GM19397 (cell line): ENCODE results near the gene GOLPH3L.
"Not testable (repeated sequence)": the region's sequence is repeated elsewhere in the genome, so short reads cannot be mapped to it uniquely, and the experiment has no call there.

Experiments used
- ATAC-seq: cut with Tn5 transposase; IDR thresholded peaks from one replicate; pipeline ENCODE4 v1.9.1; 2021; ENCODE audit warnings: mild to moderate bottlenecking, moderate library complexity; ENCODE audit not compliant: unreplicated experiment

GOLPH3L gene

GRCh38 chr1:150660584-150660983 lies 36.4 kb downstream of the GOLPH3L start:
- no peak for ATAC-seq

- ATAC-seq: not testable (repeated sequence)
Observed at GRCh38 chr1:150657064-150657463, 39.9 kb downstream of the GOLPH3L start.

DNA sequence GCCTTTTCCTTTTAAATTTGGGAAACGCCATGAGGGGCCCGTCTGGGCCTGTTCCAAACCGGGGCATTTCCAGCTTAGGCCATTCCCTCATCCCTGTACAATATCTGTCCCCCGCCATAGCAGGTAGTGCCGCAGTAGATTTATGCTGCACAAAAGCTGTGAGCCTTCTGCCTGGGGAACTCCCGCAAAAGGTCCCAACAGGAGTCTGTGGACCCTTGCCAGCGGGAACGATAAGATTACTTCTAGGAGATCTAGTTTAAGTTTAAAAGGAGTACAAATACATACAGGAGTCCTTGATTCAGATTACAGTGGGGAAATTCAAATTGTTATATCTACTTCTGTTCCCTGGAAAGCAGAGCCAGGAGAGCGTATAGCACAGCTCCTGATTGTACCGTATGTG lies 42.3 kb downstream of the GOLPH3L start:
- ATAC-seq: not testable (repeated sequence)

- no peak for ATAC-seq
Observed at GRCh38 chr1:150650193-150650592, 46.8 kb downstream of the GOLPH3L start.

DNA sequence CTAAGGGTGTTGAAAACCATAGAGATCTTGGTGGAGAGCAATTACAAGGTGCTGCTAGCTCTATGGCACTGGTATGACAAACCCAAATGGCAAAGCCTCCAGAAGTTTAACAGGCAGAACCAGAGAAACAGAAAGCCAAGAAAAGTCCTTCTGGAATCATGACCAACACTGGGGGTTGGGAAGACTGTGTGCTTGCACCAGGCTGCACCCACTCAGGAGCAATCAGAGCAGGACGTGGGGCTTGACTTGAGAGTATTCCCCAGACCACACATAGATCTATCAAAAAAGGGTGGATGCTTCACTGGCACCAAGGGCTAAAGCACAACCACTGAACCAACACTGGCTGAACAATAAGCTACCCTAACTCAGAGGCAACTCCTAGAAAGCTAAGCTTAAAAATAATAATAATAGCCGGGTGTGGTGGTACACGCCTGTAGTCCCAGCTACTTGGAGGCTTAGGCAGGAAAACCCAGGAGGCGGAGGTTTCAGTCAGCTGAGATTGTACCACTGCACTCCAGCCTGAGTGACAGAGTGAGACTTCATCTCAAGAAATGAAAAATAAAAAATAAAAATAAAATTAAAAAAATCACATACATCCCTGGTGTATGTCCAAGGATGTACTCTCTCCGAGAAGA lies 47.4 kb downstream of the GOLPH3L start:
- no peak for ATAC-seq

DNA sequence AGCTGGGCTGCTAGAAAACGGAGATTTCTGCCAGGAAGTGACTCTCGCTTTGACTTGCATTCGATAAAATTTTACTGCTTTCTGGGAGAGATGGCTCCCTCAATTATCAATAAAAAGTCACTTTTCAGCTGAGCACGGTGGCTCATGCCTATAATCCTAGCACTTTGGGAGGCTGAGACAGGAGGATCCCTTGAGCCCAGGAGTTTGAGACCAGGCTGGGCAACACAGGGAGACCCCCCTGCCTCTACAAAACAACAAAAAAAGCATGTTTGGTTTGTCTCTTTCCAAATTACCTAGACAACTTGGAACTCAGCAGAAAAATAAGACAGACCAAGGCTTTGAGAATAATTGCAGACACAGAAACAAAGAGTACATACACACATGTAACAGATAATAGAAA lies 54.7 kb downstream of the GOLPH3L start:
- ATAC-seq: no peak

GRCh38 chr1:150641126-150641815 lies 55.7 kb downstream of the GOLPH3L start:
- not testable (repeated sequence) for ATAC-seq

GRCh38 chr1:150638430-150638829 lies 58.5 kb downstream of the GOLPH3L start:
- not testable (repeated sequence) for ATAC-seq

DNA sequence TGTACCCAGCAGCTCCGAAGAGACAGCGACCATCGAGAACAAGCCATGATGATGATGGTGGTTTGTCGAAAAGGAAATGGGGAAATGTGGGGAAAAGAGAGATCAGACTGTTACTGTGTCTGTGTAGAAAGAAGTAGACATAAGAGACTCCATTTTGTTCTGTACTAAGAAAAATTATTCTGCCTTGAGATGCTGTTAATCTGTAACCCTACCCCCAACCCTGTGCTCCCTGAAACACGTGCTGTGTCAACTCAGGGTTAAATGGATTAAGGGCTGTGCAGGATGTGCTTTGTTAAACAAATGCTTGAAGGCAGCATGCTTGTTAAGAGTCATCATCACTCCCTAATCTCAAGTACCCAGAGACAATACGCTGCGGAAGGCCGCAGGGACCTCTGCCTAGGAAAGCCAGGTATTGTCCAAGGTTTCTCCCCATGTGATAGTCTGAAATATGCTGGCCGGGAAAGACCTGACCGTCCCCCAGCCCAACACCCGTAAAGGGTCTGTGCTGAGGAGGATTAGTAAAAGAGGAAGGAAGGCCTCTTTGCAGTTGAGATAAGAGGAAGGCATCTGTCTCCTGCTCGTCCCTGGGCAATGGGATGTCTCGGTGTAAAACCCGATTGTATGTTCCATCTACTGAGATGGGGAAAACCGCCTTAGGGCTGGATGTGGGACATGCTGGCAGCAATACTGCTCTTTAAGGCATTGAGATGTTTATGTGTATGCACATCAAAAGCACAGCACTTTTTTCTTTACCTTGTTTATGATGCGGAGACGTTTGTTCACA lies 61.9 kb downstream of the GOLPH3L start:
- not testable (repeated sequence) for ATAC-seq

DNA sequence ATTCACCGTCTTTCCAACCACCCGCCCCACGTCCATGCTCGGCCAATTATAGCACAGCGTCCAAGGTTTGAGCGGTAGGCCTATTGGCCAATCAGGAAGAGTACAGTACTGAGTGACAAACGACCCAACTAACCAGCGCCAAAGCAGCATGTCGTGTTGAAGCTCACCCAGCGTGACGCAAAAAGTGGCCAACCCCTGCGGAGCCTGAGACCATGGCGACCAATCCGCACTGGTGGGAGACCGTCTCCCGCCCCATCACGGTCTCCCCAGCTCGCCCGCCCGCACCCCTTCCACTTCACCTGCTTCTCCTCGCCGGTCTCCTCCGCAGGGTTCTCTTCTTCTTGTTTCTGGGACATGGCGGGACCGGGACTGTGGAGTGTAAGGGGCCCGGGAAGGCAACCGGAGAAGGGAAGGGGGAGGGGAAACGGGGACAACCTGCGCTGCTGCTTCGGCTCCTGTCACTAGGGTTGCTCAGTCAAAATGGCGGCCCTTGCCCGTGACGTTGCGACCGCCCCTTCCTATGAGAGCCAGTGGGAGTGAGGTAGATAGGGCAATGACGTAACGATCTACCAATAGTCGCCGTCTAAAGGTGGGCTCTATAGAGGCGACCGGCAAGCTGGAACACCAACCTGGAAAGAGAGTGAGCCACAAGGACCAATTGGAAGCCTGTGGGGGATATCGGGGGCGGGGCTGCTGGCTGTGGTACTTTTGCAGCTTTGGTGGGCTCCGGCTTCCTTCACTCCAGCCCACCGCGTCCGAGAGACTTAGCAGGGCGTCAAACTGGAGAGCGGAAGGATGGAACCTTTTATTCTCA lies 67.6 kb downstream of the GOLPH3L start, which contains the start of gene ENSA:
Gene ENSA, minus strand, starts transcription at position 498 of the 814 bp plus-strand sequence. Its CDS starts 142 bp downstream, at position 356.
- ATAC-seq: peak; percentile 89

- no peak for ATAC-seq
Observed at GRCh38 chr1:150628766-150629114, 68.2 kb downstream of the GOLPH3L start.

DNA sequence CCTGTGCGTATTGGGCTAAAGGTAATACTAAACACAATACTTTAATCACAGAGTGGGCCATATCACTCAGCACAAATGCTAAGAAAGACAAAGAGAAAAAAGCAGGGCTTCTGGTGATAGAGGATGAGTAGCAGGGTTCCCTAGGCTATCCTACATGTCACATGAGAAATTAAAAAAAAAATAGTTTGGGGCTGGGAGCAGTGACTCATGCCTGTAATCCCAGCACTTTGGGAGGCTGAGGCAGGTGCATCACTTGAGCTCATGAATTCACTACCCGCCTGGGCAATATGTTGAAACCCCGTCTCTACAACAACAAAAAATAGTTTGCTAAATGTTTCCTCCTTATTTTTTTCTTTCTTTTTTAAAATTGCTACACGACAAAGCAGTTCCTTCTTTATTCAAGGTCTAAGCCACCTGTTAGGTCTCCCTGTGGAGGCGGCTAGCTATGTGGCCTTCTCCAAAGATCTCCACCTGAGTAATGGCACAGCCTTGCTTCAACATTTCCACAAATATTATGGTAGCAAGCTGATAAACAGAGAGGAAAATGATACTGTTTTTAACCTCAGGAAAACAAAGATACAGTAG lies 69.0 kb downstream of the GOLPH3L start:
- ATAC-seq: no peak

GRCh38 chr1:150626150-150626549 lies 70.8 kb downstream of the GOLPH3L start:
- no peak for ATAC-seq

DNA sequence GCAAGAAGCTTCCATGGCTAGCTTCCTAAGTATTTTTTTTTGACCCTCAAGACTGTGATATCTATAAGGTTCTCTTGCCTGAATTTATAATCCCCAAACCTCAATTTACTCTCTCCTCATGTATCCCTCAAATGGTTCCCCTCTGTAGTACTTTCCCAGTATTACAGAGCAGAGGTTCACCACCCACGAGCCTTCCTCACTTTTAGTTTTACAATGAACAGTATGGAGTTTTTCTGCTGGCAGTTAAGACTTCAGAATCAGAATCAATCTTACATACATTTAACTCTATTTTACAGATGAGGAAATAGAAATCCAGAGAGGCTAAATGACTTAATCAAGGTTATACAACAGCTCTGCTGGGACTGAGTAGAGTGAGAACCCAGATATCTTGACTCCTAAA lies 72.4 kb downstream of the GOLPH3L start:
- not testable (repeated sequence) for ATAC-seq

DNA sequence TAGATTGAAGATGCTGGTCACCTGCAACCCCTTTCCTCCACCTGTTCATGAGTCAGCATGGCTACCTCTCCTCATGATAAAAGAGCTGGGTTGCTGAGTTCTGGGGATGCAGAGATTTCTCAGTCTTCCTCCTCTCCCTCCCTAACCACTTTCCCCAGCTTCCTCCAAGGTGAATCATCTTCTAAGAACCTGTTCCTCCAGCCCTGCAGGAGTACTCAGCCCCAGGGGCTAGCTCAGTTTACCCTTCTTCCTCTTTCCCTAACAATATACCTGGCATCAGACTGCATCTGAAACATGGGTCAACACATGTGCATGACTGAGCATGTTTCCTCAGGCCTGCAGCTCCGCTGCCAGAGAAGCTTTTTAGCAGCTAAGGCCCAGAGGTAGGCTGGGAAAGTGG lies 72.8 kb downstream of the GOLPH3L start:
- not testable (repeated sequence) for ATAC-seq

- no peak for ATAC-seq
Observed at GRCh38 chr1:150622303-150622975, 74.5 kb downstream of the GOLPH3L start.

- no peak for ATAC-seq
Observed at GRCh38 chr1:150621497-150622302, 75.3 kb downstream of the GOLPH3L start.

DNA sequence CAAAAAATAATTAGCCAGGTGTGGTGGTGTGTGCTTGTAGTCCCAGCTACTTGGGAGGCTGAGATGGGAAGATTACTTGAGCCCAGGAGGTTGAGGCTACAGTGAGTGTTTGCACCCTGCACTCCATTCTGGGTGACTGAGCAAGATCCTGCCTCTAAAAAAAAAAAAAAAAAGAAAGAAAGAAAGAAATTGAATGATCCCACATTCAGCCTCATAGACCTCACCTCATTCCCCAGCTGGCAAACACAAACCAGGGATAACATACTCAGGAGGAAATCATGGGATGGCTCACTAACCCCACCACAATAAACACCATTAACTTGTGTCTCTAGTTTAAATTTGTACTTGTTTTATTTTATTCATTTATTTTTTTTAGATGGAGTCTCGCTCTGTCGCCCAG lies 76.0 kb downstream of the GOLPH3L start:
- ATAC-seq: no peak
